ENCODE measurements around the gene OR2T11.
A peak's percentile ranks its signal among the peaks of the same experiment; 100 is the strongest.
"Not testable (repeated sequence)": the region's sequence is repeated elsewhere in the genome, so short reads cannot be mapped to it uniquely, and the experiment has no call there.

The OR2T11 gene

GRCh38 chr1:248618878-248619277, 16.0 kb downstream of the OR2T11 start:
- peak; percentile 18 for DNase-seq (ENCODE audit: low read depth)

DNA sequence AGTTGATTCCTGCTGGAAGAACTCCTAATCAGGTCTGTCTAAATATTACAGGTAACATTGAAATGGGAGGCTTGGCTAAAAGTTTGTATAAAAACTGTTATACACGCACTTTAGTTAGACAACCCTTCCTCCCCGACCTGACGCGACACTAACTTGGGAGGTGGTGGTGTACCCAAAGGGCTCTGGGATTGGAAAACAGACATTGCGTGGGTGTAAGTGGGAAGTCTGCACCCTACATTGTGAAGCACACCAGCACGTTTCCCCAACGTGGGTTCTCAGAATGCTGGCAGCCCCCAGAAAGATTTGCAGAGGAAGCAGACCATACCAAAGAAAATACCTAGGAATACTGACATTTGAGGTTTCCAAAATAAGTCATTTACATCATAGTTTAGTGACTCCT, 16.8 kb downstream of the OR2T11 start:
- no peak for DNase-seq (ENCODE audit: low read depth)

DNA sequence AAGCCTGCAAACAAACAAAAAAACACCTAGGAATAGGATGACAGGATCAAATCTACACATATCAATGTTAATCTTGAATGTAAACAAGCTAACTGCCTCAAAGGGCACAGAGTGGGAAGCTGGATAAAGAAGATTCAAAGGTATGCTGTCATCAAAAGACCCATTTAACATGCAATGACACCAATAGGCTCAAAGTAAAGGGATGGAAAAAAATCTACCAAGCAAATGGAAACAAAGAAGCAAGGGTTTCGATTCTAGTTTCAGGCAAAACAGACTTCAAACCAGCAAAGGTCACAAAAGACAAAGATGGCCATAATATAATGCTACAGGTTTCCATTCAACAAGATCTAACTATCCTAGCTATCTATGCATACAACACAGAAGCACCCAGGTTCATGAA, 21.1 kb downstream of the OR2T11 start:
- no peak for DNase-seq (ENCODE audit: low read depth)

- DNase-seq (ENCODE audit: low read depth): no peak
These were observed 22.9 kb downstream of the OR2T11 start for GRCh38 chr1:248611883-248612414.

DNA sequence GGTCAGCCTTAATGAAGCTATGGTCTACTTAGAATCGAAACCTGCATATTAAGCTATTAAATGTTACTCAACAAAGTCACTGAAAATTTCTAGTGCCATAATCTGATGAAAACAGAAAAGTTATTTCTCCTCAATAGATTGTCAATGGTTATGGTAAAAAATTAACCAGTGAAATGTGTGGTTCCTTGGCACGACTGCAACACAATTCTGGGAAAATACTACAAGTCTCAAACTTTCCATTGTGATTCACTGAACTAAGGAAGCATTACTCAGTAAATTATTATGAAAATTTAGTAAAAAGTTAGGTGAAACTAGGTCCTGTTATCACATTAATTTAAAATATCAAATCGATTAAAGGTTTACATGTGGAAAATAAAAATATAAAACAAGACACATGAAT, 24.6 kb downstream of the OR2T11 start:
- DNase-seq (ENCODE audit: low read depth): no peak

DNA sequence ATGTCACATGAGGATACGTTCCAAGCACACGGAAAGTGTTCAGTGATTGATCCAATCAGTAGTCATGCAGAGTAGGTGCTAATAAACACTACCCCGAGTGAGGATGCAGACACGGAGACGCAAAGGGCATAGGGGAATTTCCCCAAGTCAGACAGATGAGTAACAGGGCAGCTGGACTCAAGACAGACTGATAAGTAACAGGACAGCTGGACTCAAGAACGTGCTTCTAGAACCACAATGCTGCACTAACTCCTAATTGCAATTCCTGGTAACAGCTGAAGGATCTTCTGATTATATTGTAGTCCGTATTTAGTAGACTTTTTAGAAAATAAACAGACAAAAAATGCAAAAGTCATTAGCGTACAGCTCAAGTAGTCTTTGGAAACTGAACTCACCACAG, 35.5 kb downstream of the OR2T11 start:
- DNase-seq (ENCODE audit: low read depth): no peak

GRCh38 chr1:248597589-248597988, 37.3 kb downstream of the OR2T11 start, which contains the start of gene OR2T10:
TSS of gene OR2T10 (minus strand) at chr1:248597700. CDS start at chr1:248593768, 3,932 bp downstream.
- no peak for DNase-seq (ENCODE audit: low read depth)

- DNase-seq (ENCODE audit: low read depth): no peak
These were observed 38.3 kb downstream of the OR2T11 start for GRCh38 chr1:248596615-248597014.

GRCh38 chr1:248593226-248593625, 41.7 kb downstream of the OR2T11 start:
- no peak for DNase-seq (ENCODE audit: low read depth)

- DNase-seq (ENCODE audit: low read depth): no peak
These were observed 42.2 kb downstream of the OR2T11 start for GRCh38 chr1:248592655-248593054.

- DNase-seq (ENCODE audit: low read depth): no peak
These were observed 44.8 kb downstream of the OR2T11 start for GRCh38 chr1:248590055-248590454.

GRCh38 chr1:248589334-248589733, 45.6 kb downstream of the OR2T11 start:
- no peak for DNase-seq (ENCODE audit: low read depth)

- DNase-seq (ENCODE audit: low read depth): no peak
These were observed 49.6 kb downstream of the OR2T11 start for GRCh38 chr1:248585266-248585665.

GRCh38 chr1:248576260-248576980, 58.5 kb downstream of the OR2T11 start:
- DNase-seq (ENCODE audit: low read depth): no peak

DNA sequence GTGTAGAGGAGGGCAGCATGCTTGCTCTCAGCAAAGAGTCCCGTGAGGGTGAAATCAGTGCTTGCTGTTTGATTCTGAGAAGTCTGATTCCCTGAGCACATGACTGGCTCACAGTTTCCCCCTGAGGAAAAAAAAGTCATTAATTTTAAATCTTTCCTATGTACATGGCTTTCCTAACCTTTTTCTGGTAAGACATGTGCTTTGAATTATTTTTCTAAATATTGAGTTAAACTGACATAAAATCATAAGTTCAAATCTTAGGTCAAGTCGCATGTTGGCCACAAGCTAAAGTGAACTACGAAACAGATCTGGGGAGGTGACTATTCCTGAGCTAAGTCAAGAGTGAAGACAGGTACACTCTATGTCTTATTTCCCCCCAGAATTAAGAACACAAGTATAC, 60.2 kb downstream of the OR2T11 start, which contains the start of gene OR2T34:
OR2T34 (minus strand) TSS at position 101 of the 400 bp plus-strand sequence; CDS start at position 101, 0 bp downstream.
- not testable (repeated sequence) for DNase-seq (ENCODE audit: low read depth)

- DNase-seq (ENCODE audit: low read depth): not testable (repeated sequence)
These were observed 61.0 kb downstream of the OR2T11 start for GRCh38 chr1:248573856-248574255.
